MM.1S (cell line): ENCODE measurements around the gene COL13A1.

Experiments used
- EZH2 ChIP-seq: fragments of 300-600 bp; sonication (generic); optimal IDR thresholded peaks from 2 replicates; pipeline ENCODE3; 2017; ENCODE audit warnings: low read depth, mild to moderate bottlenecking, antibody characterized with exemption, low read length, mixed read lengths
- EZH2phosphoT487 ChIP-seq: fragments of 300-600 bp; sonication (generic); IDR thresholded peaks from 2 replicates; pipeline ENCODE4 v1.6.1; 2018; ENCODE audit warnings: antibody characterized with exemption, low read length
- TF ChIP-seq, protein P1 (sequence below): fragments of 300-600 bp; sonication (generic); IDR thresholded peaks from 2 replicates; pipeline ENCODE4 v1.5.1; 2016; ENCODE audit warnings: antibody characterized with exemption, low read length, mixed read lengths

DNA sequence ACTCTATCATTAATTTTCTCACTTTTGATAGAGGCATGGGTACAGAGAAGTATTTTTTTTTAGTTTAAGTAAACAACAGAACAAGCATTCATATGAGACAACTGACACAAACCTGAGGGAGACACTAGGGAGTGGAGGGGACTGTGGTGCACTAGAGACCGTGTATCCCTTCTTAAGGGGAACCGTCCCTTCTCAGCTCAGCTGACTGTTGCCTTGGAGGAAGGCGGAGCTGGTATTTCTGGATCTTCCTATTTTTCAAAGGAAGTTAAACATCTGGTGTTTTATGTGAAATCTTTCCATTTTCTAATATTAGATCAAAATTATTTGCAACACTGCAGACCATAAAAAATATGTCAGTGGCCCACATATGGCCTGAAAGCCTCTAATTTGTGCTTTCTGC lies 137.4 kb downstream of the COL13A1 start:
- TF ChIP-seq, protein P1, sequence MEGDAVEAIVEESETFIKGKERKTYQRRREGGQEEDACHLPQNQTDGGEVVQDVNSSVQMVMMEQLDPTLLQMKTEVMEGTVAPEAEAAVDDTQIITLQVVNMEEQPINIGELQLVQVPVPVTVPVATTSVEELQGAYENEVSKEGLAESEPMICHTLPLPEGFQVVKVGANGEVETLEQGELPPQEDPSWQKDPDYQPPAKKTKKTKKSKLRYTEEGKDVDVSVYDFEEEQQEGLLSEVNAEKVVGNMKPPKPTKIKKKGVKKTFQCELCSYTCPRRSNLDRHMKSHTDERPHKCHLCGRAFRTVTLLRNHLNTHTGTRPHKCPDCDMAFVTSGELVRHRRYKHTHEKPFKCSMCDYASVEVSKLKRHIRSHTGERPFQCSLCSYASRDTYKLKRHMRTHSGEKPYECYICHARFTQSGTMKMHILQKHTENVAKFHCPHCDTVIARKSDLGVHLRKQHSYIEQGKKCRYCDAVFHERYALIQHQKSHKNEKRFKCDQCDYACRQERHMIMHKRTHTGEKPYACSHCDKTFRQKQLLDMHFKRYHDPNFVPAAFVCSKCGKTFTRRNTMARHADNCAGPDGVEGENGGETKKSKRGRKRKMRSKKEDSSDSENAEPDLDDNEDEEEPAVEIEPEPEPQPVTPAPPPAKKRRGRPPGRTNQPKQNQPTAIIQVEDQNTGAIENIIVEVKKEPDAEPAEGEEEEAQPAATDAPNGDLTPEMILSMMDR: no peak
- TF ChIP-seq EZH2 (no peak), EZH2phosphoT487 (no peak)
